Stimulated activated CD4-positive, alpha-beta T cell treated with anti-CD3 and anti-CD28 coated beads, Interleukin-2, amount 100 ng/mL, for 48 hours (primary cell): ENCODE results near the gene PSMB1.

Experiments used
- DNase-seq, 2 donors: peaks; one replicate each; pipeline ENCODE4 v3.0.0-alpha.2; 2020

PSMB1 gene

DNA sequence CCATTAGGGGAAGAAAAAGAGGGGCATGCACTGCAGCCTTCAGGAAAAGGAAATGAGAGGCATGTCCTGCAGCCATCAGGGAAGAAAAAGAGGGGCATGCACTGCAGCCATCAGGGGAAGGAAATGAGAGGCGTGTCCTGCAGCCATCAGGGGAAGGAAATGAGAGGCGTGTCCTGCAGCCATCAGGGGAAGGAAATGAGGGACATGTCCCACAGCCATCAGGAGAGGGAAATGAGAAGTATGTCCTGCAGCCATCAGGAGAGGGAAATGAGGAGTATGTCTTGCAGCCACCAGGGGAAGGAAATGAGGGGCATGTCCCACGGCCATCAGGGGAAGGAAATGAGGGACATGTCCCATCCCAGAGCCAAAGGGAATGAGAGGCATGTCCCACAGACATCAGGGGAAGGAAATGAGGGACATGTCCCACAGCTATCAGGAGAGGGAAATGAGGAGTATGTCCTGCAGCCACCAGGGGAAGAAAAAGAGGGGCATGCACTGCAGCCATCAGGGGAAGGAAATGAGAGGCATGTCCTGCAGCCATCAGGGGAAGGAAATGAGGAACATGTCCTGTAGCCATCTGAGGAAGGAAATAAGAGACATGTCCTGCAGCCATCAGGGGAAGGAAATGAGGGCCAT, 52.0 kb downstream of the PSMB1 start:
- DNase-seq, result no peak

DNA sequence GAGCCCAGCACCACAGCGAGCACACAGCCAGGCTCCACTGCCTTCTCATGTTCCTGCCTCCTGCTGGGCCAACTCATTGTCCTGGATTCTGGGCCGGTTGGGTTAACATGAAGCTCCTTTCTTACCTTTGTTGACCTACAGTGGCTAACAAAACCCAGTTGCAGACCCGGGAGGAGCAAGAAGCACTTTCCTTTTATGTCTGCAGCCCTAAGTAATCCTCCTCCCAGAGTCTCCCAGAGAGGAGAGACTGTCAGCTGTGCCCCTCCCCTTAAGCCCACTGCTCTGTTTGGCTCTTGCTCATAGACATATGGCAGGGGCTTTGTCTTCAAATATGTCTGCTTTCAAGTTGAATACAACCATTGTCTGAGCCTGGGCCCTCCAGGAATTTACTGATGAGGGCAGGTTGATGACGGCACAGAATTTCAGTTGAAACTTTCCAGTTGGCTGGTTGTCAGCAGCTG, 55.2 kb downstream of the PSMB1 start:
- DNase-seq, result no peak

DNA sequence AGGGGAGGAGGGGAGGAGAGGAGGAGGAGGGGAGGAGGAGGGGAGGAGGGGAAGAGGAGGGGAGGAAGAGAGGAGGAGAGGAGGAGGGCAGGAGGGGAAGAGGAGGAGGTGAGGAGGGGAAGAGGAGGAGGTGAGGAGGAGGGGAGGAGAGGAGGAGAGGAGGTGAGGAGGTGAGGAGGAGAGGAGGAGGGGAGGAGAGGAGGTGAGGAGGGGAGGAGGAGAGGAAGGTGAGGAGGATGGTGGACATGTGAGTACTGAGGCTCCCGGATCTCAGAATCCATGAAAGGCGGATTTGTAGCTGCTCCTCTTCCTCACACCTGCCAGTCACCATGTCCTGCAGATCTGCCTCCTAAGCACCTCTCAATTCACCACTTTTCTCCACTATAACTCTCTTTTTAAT, 59.8 kb downstream of the PSMB1 start:
- no peak for DNase-seq

DNA sequence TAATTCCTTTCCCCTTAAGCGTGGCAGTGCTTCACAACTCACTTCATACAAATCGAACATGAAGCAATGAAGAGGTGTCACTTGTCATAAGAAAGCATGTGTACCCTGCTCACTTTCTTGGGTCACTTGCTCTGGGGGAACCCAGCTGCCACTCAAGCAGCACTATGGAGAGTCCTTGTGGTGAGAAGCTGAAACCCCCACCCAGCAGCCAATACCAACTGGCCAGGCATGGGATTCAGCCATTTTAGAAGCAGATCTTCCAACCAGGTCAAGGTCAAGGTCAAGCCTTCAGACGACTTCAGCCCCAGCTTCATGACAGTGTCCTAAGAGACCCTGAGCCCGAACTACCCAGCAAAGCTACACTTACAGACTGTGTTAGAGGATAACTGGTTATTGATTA, 62.8 kb downstream of the PSMB1 start:
- no peak for DNase-seq

DNA sequence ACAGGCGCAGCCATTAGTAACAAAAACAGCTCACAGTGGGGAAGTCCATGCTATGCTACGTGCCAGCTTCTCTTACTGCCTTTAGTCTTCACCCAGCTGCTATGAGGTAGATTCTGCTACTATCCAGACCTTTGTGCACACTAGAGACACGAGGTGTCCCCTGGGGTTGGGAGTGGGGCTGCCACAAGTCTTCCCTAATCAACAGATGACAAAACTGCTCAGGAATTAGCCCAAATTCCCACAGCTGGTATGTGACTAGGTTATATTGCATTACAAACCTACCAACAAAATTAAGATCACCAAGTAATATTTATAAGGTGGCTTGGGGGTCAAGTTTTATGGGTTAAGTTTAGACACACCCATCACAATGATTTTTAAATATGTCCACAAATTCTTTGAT, 63.3 kb downstream of the PSMB1 start:
- DNase-seq, result no peak

DNA sequence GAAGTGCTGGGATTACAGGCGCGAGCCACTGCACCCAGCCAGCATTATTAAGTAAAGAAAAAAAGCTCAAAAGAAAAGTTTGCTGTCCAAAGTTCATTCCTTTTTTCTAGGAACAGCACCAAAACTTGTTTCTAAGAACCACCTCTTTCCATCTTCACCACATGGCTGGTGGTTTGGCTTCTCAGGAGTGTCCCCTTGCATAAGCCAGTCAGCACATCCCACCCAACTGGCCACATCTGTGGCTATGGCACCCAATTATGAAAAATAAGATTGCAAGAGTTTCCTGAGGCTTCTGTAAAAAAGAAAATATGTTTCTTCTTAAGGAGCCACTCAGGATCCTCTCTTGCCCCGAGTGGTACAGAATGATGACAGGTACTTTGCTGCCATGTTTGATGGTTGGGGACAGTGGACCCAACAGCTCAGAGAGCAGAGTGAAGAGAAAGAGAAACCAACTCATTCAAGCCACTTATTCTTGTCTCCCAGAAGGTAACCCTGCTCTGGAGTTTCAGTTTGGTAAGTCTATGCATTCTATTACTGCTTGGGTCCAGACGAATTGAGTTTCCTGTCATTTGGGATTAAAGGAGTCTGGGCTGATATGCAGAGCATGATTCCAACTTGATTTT, 65.3 kb downstream of the PSMB1 start:
- DNase-seq, result no peak

DNA sequence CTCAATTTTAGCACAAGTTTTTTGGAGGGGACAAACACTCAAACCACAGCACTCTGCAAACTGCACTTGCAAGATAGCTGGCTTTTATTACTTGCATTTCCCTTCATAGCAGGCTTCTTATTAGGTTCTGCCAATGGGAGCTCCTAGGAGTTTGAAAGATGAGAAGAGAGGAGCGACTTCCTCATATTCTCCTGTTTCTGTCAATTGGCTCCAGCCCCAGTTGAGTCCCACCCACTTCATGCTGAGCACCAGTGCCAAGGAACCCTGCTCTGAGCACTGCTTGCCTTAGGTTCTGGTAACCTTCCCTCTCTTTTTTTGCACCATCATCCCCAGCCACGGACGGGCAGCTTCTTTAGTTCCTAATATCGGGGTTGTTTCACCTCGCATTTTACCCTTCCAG, 67.9 kb downstream of the PSMB1 start:
- DNase-seq, result no peak
